SU-DHL-6 (cell line): Measurements from ENCODE around the gene MYLK.

Experiments
- H2AFZ ChIP-seq: fragments of 200-600 bp; sonication (generic); 2 replicates; pipeline ENCODE4 v1.6.1; 2014; ENCODE audit warnings: low read depth, mild to moderate bottlenecking, moderate library complexity, mixed read lengths, antibody characterized with exemption, low read length; ENCODE audit not compliant: severe bottlenecking
- H3F3A ChIP-seq: fragments of 200-600 bp; shearing (Covaris generic); 2 replicates; pipeline ENCODE4 v1.6.0; 2016; ENCODE audit warnings: antibody characterized with exemption, mild to moderate bottlenecking; ENCODE audit not compliant: insufficient read depth
- H3K27ac ChIP-seq: fragments of 200-600 bp; sonication (generic); 2 replicates; pipeline ENCODE4 v1.5.1; 2016; ENCODE audit warnings: low read depth, mild to moderate bottlenecking, low read length, moderate library complexity, mixed read lengths
- H3K27me3 ChIP-seq: fragments of 200-600 bp; sonication (generic), shearing (Covaris generic); 2 replicates; pipeline ENCODE4 v1.6.0; 2014; ENCODE audit warnings: mild to moderate bottlenecking, low read length
- H3K36me3 ChIP-seq: fragments of 200-600 bp; sonication (generic); 2 replicates; pipeline ENCODE4 v1.6.1; 2014; ENCODE audit warnings: mild to moderate bottlenecking, low read length, mixed read lengths
- H3K4me2 ChIP-seq: fragments of 300-600, 200-600 bp; shearing (Covaris generic), sonication (generic); 2 replicates; pipeline ENCODE4 v1.6.0; 2014; ENCODE audit warnings: low read length, low read depth, mild to moderate bottlenecking; ENCODE audit not compliant: poor library complexity, severe bottlenecking
- H3K4me3 ChIP-seq: fragments of 200-600 bp; sonication (generic); 2 replicates; pipeline ENCODE4 v1.5.1; 2014; ENCODE audit warnings: antibody characterized with exemption, low read length, mild to moderate bottlenecking, mixed read lengths; ENCODE audit not compliant: insufficient read depth, poor library complexity, severe bottlenecking
- H3K79me2 ChIP-seq: fragments of 200-600 bp; sonication (generic); 2 replicates; pipeline ENCODE4 v1.6.1; 2014; ENCODE audit warnings: mild to moderate bottlenecking, low read length, moderate library complexity; ENCODE audit not compliant: insufficient read depth
- H3K9ac ChIP-seq: fragments of 200-600 bp; sonication (generic); 2 replicates; pipeline ENCODE4 v1.7.0; 2014; ENCODE audit warnings: mild to moderate bottlenecking, low read length
- H3K9me2 ChIP-seq: fragments of 200-600 bp; sonication (generic); replicated peaks from 2 replicates; pipeline ENCODE4 v1.6.1; 2014; ENCODE audit warnings: low read length; ENCODE audit not compliant: insufficient read depth
- H3K9me3 ChIP-seq: fragments of 200-600 bp; sonication (generic); 2 replicates; pipeline ENCODE4 v1.6.1; 2014; ENCODE audit warnings: low read length, mixed read lengths; ENCODE audit not compliant: insufficient read depth
- H4K20me1 ChIP-seq: fragments of 200-600 bp; sonication (generic); 2 replicates; pipeline ENCODE4 v1.6.1; 2014; ENCODE audit warnings: low read depth, mild to moderate bottlenecking, antibody characterized with exemption, low read length, moderate library complexity, mixed read lengths
- CTCF ChIP-seq: fragments of 200-600 bp; sonication (generic); IDR thresholded peaks from one replicate; pipeline ENCODE4 v1.5.1; 2017; ENCODE audit warnings: antibody characterized with exemption, mild to moderate bottlenecking, low read length, moderate library complexity; ENCODE audit not compliant: insufficient read depth, poor library complexity, severe bottlenecking
- EZH2phosphoT487 ChIP-seq: fragments of 200-600 bp; sonication (generic), shearing (Covaris generic); conservative IDR thresholded peaks from 2 replicates; pipeline ENCODE4 v1.6.1; 2018; ENCODE audit warnings: mild to moderate bottlenecking, antibody characterized with exemption, low read length, moderate library complexity, mixed read lengths

MYLK gene

DNA sequence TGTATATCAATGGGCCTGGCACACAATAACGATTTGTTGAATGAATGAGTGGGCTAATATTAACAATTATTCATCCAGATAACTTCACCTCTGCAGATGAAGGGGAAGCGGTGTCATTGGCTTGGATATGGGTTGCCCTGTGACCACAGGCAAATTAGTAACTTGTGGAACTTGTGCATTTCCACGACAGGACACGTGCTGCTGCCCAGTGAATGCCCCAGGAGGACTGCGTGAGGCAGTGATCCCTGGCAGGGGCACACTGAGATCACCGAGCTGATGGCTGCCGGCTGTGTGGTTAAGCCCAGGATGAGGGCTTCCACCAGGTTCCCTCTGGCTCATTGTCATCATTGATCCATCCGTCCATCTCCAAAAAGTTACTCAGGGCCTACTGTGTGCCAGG lies 215.2 kb downstream of the MYLK start:
- Histone ChIP-seq H3K9me3 (no peaks in the 10 kb centered on the region), H3K4me2 (no peak overlapping the region)

GRCh38 chr3:123667784-123668183 lies 216.3 kb downstream of the MYLK start:
- Histone ChIP-seq H3K9me2 (no peaks in the 10 kb centered on the region), H3K9ac (no peak overlapping the region), H3K27me3 (no peaks in the 10 kb centered on the region), H2AFZ (no peak overlapping the region), H3F3A (no peaks in the 10 kb centered on the region), H3K9me3 (no peaks in the 10 kb centered on the region), H3K27ac (no peak overlapping the region), H3K4me3 (no peak overlapping the region), H3K79me2 (no peaks in the 10 kb centered on the region), H3K4me2 (no peak overlapping the region), H4K20me1 (no peaks in the 10 kb centered on the region), H3K36me3 (no peaks in the 10 kb centered on the region)
- TF ChIP-seq EZH2phosphoT487 (no peak), CTCF (no peak)

More for the DNA sequence above, 215.2 kb downstream of the MYLK start:
- Histone ChIP-seq H3K27me3 (no peaks in the 10 kb centered on the region; the same call in 1 of the 2 replicates), H2AFZ (no peak overlapping the region), H3F3A (no peaks in the 10 kb centered on the region), H3K9ac (no peak overlapping the region), H3K36me3 (no peaks in the 10 kb centered on the region), H3K4me3 (no peak overlapping the region), H3K9me2 (no peaks in the 10 kb centered on the region), H3K27ac (no peak overlapping the region), H3K79me2 (no peaks in the 10 kb centered on the region), H4K20me1 (no peaks in the 10 kb centered on the region)
- TF ChIP-seq CTCF (no peak), EZH2phosphoT487 (no peak)

DNA sequence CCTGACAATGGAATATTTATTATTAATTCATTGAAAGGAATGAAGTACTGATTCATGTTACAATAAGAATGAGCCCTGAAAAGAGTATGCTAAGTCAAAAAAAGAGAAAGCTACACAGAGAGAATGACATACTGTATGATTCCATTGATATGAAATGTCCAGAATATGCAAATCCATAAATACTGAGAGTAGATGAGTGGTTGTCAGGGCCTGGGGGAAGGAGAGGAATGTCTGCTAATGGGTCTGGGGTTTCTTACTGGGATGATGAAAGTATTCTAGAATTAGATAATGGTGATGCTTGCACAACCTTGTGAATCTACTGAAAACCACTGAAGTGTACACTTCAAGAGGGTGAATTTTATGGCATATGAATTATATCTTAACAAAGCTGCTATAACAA lies 219.4 kb downstream of the MYLK start:
- Histone ChIP-seq H3K36me3 (no peaks in the 10 kb centered on the region), H3K9me2 (no peaks in the 10 kb centered on the region), H3K4me3 (no peak overlapping the region), H3K4me2 (no peak overlapping the region), H3K9ac (no peak overlapping the region), H3K79me2 (no peaks in the 10 kb centered on the region), H3F3A (no peaks in the 10 kb centered on the region), H4K20me1 (no peaks in the 10 kb centered on the region), H3K9me3 (no peaks in the 10 kb centered on the region), H3K27ac (no peak overlapping the region), H3K27me3 (no peaks in the 10 kb centered on the region), H2AFZ (no peak overlapping the region)
- TF ChIP-seq EZH2phosphoT487, result no peak
- no peak for TF ChIP-seq CTCF
